HG03378 (cell line): ENCODE data around the gene RASL11B.
"Not testable (repeated sequence)": the region's sequence is repeated elsewhere in the genome, so short reads cannot be mapped to it uniquely, and the experiment has no call there.

Experiments
- ATAC-seq: cut with Tn5 transposase; IDR thresholded peaks from one replicate; pipeline ENCODE4 v1.9.1; 2021; ENCODE audit warnings: mild to moderate bottlenecking, moderate library complexity; ENCODE audit not compliant: unreplicated experiment

RASL11B gene

DNA sequence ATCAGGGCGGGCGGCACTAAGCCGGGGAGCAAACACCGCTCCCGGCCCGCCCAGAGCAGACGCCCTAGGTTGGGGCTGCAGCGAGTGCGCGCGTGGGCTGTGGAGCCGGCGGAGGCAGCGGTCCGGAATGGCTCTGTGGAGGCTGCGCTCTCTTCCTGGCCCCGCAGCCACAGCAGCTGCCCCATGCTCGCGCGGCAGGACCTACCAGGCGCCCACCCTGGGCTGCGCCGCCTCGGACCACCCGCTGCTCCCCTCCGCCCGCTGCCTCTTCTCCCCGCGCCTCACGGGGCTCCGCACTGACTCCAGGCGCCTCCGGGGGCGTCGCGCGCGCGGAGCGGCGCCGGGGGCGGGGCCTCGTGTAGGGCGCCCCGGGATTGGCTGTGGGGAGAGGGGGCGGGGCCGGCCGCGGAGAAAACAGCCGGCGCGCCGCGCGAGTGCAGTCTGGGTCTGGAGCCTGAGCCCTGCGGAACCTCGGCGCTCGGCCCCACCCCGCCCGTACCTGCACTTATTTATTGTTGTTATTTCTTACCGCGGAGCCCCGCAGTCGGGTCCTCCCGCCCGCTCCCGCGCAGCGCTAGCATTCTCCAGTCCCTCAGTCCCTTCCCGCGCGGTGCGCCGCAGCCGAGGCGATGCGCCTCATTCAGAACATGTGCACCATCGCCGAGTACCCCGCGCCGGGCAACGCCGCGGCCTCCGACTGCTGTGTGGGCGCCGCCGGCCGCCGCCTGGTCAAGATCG is at the start of gene RASL11B:
Gene RASL11B, plus strand, starts transcription at position 439 of the 738 bp plus-strand sequence. Its CDS starts 191 bp downstream, at position 630.
- peak; percentile 82 for ATAC-seq

GRCh38 chr4:52813546-52813945 is 48.6 kb upstream of the RASL11B start:
- no peak for ATAC-seq

DNA sequence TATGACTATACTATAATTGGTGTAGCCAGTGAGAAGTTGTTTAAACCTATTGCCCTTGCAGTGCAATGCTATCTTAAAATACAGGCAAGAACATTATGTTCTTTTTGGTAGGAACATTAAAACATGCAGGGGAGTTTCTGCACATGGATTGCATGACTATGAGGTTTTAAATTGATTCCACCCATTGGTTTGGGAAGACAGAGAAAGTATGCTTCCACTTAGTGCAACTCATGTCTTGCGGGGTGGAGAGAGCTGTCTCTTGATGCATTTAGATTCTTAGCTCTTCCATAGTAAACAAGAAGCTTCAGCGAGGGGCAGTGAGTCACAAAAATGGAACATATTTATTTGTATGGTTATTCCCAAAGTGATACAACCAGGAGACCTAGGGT is 39.5 kb upstream of the RASL11B start:
- ATAC-seq: no peak

GRCh38 chr4:52822972-52823701 is 39.0 kb upstream of the RASL11B start:
- no peak for ATAC-seq

- ATAC-seq: no peak
These were observed 38.4 kb upstream of the RASL11B start for GRCh38 chr4:52823702-52824092.

DNA sequence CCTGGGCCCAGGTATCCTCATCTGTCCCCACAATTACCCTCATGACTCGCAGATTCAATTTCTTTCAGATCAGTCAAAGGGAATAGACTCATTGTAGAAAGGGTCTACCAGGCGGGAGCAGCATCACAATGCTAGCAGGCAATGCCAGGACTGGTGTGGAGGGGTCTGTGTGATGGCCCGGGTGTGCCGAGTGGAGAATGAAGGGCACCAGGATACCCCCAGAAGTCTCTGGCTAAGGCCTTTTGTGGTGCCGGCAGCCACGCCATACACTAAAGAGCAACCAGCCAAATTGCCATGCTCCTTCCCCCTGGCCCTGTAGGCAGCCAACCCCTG is 37.9 kb upstream of the RASL11B start:
- ATAC-seq: no peak

- ATAC-seq: no peak
These were observed 37.3 kb upstream of the RASL11B start for GRCh38 chr4:52824603-52825459.

DNA sequence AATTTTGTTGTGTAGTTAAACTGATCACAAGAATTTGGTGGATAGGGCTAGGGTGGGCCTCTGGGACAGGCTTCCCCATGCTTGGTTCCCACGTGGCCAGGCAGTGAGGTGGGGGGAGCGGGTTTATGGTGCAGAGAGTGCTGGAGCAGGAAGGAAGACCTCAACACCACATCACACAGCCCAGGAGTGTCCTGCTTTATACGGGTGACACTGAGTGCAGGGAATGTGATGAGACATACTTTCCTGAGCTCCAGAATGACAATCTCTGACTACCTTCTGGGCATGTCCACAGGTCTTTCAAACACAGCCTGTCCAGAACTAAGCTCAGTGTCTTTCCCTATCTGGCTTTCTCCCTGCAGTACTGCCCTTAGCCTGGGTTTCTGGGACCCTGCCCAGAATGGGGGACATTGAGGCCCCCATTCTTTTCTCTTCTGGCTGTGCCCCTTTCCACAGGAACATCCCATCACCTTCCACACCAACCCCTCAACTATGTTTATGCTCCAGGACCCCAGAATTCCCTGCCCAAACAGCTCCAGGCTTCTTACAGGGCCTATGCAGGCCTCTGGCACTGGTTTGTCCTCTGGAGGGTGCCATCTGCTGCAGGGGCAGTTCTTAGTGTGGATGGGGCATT is 36.5 kb upstream of the RASL11B start:
- ATAC-seq: no peak

- no peak for ATAC-seq
These were observed 28.1 kb upstream of the RASL11B start for GRCh38 chr4:52833941-52834525.

DNA sequence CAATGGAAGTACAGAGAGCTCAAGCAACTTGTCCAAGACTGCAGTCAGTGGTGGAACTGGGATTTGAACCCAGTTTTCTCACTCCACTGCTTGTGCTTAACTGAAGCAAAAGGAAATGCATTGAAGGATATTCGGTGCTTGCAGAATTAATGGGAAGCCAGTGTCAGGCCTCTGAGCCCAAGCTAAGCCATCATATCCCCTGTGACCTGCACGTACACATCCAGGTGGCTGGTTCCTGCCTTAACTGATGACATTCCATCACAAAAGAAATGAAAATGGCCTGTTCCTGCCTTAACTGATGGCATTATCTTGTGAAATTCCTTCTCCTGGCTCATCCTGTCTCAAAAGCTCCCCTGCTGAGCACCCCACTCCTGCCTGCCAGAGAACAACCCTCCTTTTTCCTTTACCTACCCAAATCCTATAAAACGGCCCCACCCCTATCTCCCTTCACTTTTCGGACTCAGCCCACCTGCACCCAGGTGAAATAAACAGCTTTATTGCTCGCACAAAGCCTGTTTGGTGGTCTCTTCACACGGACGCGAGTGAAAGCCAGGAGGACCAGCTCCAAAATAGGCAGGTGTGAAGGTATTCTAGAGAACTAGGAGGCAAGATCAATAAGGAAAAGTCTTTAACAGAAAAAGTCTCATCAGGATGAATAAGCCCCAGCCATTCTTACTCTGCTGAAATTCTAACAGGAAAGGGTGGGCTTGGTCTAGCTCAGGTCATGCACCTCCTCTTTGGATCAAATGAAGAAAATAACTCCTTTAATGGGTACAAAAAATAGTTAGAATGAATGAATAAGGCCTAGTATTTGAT is 27.3 kb upstream of the RASL11B start:
- not testable (repeated sequence) for ATAC-seq

GRCh38 chr4:52836120-52836519 is 26.0 kb upstream of the RASL11B start:
- no peak for ATAC-seq

DNA sequence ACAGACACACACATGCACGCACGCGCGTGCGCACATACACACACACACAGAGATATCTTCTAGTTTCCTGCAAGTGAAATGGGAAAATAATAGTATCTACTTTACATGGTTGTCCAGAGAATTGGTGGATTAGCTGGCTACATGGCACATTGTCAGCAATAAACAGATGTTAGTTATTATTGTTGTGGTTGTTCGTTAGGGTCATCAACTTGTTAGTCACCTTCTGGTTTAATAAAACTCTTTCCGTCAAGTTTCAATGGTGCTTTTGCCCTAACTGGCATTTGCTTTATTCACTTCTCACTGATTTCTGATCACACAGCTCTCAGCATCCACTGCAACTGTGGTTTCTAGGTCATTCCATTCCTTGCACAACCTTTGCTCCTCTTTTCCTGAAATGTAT is 25.4 kb upstream of the RASL11B start:
- ATAC-seq: no peak

DNA sequence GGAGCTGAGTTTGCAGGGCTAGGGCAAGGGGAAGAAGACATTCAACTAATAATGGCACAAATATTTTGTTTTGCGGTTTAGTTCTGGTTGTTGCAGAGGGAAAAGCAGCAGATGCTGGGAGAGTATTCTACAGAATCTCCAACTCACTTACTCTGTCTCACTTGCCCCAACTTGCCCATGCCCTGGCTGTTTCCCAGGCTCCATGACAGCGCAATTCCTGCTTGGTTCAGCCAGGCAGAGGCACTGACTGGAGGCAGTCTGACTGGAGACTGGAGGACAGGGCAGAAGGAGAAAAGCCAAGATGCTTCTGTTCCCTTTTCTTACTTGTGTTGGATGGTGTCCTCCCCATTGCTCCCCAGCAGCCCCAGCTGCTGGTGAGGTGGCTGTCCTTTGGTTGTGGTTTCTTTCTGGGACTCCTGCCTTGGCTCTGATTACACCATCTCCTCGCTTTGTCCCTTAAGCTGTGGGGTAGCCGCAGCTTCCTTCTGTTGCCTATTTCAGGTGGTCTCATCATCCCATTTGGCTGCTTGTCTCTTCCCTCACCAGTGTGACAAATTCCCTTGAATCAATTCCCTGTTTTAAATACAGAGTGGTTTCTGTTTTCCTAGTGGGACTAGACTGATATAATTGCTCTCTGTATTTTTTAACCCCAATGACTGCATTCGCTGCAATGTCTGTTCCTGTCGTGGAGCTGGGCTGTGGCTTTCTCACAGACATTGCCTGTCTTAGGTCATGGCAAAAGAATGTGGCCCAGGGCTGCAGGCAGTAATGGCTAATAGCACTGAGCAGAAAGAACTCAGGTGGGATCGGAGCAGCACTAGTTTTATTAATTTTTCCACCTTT is 24.2 kb upstream of the RASL11B start:
- ATAC-seq: no peak

- ATAC-seq: no peak
These were observed 23.2 kb upstream of the RASL11B start for GRCh38 chr4:52838729-52839586.

DNA sequence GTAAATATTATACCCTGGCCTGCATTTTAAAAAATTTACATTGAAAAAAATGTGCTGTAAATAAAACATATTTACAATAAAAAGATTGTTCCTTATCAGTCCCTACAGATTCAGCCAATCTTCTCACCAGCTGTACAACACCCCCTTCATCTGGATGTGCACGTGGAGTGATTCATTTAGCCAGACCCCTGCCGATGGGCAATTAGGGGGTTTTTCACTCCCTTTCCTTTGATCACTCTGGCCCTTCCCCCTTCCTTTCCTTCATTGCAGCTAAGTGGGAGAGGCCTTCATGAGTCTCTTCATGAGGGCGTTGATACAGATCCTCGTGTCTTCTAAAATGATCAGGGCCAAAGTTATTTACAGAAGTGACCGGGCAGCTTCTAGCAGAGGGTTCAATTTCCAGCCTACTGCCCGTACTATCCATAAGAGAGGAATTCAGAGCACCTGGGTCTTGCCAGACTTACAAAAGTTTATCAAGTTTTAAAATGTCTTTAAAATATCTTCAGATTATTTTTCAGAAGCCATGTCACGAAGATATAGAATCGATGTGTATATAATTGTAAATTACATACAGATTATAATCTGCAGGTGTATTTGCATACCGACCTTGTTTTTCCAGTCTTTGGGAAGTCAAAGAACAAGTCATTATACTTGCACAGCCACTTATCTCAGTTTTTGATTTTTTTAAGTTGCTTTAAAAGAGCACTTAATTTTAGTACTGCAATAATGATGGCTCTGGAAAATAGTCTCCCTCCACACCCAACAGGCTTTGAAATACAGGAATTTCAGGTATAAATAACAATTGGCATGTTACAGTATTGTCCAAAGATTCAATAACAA is 21.4 kb upstream of the RASL11B start:
- no peak for ATAC-seq

GRCh38 chr4:52841682-52842456 is 20.2 kb upstream of the RASL11B start:
- no peak for ATAC-seq
